Left kidney (tissue), 2 donors: ENCODE measurements around the gene CNOT2. TPM values are rescaled to one million over a fixed set of nuclear protein-coding genes. Genes with fewer than 3 reads are reported as not detected.
"Not testable (repeated sequence)": the region's sequence is repeated elsewhere in the genome, so short reads cannot be mapped to it uniquely, and the experiment has no call there.

ENCODE experiments used
- DNase-seq: peaks from one replicate; pipeline ENCODE4 v3.0.0-alpha.2; 2013
- polyA plus RNA-seq: library from polyadenylated mRNA; unstranded; fragments of 120-200 nt; gene quantifications from one replicate; pipeline ENCODE4 v1.2.1, GENCODE V29; 2013; ENCODE audit not compliant: insufficient read length

The CNOT2 gene
- polyA plus RNA-seq, 1 donor = 146 TPM

DNA sequence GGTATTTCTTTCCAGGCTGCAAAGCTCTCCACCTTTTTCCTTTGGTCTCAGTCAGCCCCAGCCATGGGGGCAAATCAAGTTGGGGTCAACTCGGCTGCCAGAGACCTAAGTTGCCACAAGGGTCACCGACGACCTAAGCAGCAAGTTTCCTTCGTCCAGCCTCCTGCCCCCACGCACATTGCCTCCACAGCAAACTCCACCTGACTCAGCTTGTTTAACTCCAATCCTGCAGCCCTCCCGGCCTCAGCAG lies 122.1 kb downstream of the CNOT2 start:
- no peak for DNase-seq

DNA sequence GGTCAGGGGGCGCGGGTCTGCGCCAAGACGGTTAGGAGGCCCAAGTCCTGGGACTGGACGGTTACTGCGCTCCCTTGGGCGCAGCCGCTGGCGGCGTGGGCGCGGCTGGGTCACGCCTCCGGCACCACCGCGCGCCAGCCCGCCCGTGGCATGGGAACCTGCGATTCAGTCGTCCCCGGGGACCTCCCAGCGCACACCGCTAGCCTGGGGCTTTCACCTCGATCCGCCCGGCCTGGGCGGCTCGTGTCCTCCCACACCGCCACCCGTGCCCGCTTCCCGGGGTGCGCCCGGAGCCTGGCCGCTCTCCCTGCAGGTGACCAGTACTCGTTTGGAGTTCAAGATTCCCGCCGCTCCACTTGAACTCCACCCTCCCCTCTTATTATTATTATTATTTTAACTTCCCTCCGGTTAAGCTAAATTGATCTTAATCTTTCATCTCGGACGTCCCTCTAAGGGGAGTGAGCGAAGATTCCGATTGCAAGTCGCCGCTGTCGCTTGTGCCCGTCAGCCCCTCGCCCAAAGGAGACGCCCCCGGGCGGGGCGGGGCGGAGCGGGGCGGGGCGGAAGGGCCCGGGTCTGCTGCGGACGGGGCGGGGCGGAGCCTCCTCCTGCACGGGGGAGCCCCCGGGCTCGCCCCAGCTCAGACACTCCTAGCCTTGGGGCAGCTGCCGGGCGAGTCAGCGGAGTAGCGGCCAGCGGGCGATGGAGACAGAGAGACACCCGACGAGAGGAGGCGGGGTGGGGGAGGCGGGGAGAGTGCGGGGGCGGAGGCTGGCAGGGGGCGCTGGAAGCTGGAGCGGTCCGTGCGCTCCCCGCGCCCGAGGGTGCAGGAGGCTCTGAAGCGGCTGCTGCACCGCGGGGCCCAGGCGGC lies 122.7 kb downstream of the CNOT2 start, which contains the start of gene KCNMB4:
KCNMB4 (plus strand) TSS at position 643 of the 871 bp plus-strand sequence. CDS start 445 bp downstream, outside the sequence.
- DNase-seq = peak; percentile 71

- DNase-seq = peak; percentile 38
These were observed 123.5 kb downstream of the CNOT2 start for GRCh38 chr12:70366581-70367257.

GRCh38 chr12:70367258-70368141 lies 124.3 kb downstream of the CNOT2 start:
- DNase-seq = peak; percentile 40

- DNase-seq = no peak
These were observed 129.6 kb downstream of the CNOT2 start for GRCh38 chr12:70372881-70373280.

DNA sequence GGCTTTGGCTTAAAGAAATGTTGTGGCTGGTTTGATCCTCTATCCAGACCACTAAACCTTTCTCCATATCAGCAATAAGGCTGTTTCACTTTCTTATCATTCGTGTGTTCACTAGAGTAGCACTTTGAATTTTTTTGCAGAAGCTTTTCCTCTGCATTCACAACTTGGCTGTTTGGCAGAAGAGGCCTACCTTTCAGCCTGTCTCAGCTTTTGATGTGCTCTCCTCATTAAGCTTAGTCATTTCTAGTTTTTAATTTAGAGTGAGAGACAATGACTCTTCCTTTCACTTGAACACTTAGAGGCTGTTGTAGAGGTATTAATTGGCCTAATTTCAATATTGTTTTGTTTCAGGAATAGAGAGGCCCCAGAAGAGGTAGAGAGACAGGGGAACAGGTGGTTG lies 136.6 kb downstream of the CNOT2 start:
- no peak for DNase-seq

DNA sequence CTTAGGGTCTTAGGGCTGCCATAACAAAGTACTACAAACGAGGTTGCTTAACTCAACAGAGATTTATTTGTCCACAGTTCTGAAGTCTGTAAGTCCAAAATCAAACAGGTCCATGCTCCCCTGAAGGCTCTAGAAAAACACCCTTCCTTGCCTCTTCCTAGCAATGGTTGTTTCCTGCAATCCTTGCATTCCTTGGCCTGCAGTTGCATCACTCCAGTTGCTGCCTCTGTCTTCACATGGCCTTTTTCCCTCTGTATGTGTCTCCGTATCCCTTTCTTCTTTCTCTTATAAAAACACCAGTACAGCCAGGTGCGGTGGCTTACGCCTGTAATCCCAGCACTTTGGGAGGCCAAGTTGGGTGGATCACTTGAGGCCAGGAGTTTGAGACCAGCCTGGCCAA lies 140.3 kb downstream of the CNOT2 start:
- no peak for DNase-seq

DNA sequence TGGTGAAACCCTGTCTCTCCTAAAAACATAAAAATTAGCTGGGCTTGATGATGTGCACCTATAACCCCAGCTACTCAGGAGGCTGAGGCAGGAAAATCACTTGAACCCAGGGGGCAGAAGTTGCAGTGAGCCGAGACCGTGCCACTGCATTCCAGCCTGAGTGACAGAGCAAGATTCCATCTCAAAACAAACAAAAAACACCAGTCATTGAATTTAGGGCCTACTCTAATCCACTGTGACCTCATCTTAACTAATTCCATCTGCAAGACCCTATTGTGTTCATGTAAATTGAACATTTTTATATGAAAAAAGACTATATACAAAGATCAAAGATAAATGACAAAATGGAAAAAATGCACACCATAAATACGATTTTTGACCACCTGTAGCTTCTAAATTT lies 140.7 kb downstream of the CNOT2 start:
- no peak for DNase-seq

- no peak for DNase-seq
These were observed 143.5 kb downstream of the CNOT2 start for GRCh38 chr12:70386771-70387170.

DNA sequence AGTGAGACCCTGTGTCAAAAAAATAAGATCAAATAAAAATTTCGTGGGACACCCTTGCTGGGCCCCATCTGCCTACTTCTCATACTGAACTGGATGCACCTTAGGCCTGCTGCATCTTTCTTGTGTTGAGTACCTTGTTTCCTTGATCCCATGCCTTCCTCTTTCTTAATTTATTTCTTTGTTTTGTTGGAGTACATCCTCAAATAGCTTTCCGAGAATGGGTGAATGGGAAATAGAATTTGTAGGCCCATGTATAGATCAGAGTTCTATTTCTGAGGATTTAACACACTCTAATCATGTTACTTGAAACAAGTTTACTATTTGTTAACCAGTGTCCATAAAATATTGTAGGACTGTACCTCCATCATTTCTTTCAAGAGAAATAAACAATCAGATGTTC lies 146.4 kb downstream of the CNOT2 start:
- DNase-seq = no peak

DNA sequence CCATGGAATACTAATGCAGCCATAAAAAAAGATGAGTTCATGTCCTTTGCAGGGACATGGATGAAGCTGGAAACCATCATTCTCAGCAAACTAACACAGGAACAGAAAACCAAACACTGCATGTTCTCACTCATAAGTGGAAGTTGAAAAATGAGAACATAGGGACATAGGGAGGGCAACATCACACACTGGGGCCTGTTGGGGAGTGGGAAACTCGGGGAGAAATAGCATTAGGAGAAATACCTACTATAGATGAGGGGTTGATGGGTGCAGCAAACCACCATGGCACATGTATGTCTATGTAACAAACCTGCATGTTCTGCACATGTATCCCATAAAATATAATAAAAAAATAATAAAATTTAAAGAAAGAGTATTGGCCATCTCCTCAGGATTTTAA lies 149.4 kb downstream of the CNOT2 start:
- DNase-seq = not testable (repeated sequence)

DNA sequence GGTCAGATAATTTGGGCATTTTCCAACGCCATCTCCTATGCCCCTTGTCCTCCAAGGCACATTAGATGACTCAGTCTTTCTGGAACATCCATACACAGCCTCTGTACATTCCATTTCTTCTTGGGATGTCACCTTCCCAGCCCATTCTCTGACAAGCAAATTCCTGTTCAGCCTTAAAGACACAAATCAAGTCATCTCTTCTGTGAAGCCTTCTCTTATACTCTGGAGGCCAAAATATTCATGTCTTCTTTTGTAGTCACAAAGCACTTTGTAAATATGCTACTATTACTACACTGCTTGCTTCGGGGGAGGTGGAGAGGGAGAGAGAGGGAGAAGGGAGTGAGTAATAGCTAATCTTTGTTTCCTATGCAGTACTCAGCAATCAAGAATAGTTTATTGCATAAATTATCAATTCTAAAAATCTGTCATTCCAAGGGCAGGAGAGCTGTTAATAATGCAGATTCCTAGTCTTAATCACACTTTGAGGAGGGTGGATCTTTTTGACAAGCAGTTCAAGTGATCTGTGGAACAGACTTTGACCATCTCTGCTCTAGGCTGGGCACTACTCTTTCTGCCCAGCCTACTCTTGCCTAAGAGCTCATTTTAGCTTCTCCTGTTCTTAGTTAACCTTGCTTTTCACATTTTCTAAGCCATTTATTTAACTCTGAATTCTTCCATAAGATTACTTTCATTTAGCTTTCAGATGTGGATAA lies 150.7 kb downstream of the CNOT2 start:
- DNase-seq = no peak

- DNase-seq = no peak
These were observed 154.8 kb downstream of the CNOT2 start for GRCh38 chr12:70398002-70398401.

GRCh38 chr12:70398862-70399261 lies 155.6 kb downstream of the CNOT2 start:
- no peak for DNase-seq

DNA sequence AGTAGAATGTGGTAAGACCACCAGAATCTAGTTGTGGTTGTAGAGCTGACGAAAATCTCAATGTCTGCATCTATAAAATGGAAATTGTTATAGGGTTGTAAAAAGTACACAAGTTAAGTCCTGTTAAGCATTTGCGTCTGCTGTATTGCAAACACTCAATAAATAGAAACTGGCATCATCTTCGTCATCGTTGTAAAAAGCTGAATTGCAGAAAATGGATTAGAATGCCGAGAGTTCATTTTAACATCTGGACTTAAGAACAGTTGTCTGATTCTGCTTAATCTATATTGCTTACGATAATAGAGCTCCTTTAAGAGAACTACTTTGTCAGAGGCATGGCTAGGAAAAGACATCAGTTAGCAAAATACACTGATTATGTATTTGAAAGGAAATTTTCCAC lies 156.1 kb downstream of the CNOT2 start:
- DNase-seq = no peak

GRCh38 chr12:70400124-70400523 lies 156.9 kb downstream of the CNOT2 start:
- DNase-seq = no peak

DNA sequence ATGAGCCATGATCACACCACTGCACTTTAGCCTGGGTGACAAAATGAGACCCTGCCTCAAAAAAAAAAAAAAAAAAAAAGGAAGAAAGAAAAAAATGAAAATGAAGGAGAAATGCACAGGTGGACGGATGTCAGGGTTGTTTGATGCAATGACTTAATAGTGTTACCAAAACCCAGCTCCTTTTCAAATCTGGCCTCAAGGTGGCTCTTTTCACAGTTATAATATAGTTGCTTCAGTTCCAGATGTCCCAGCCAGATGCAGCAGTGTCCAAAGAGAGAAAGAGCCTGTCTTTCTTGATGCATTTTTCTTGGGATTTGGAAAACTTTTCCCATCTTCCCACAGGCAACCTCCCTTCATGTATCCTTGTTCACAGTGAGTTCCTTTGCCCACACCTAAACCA lies 159.4 kb downstream of the CNOT2 start:
- no peak for DNase-seq

GRCh38 chr12:70403826-70404225 lies 160.6 kb downstream of the CNOT2 start:
- DNase-seq = no peak
